H1 (cell line): ENCODE results near the gene RGS8. TPM values are rescaled to one million over a fixed set of nuclear protein-coding genes. Genes with fewer than 3 reads are reported as not detected.

Source experiments
- BCL11A ChIP-seq, 2 experiments: IDR thresholded peaks; one replicate each; pipeline ENCODE4 v1.6.1; 2011; ENCODE audit warnings: low read depth in 2 of 2, low read length in 2 of 2, mild to moderate bottlenecking in 2 of 2
- CHD1 ChIP-seq: IDR thresholded peaks from 2 replicates; pipeline ENCODE4 v1.6.1; 2012; ENCODE audit warnings: low read depth, low read length, improper control_type of control experiment
- FOSL1 ChIP-seq: IDR thresholded peaks from 2 replicates; pipeline ENCODE4 v1.6.1; 2011; ENCODE audit warnings: mild to moderate bottlenecking, low read depth, low read length, moderate library complexity; ENCODE audit not compliant: insufficient read depth
- KDM4A ChIP-seq: IDR thresholded peaks from one replicate; pipeline ENCODE4 v1.7.1; 2012; ENCODE audit warnings: low read depth, mild to moderate bottlenecking, moderate library complexity, low read length, inconsistent platforms; ENCODE audit not compliant: severe bottlenecking
- NRF1 ChIP-seq: IDR thresholded peaks from 2 replicates; pipeline ENCODE4 v1.6.1; 2011; ENCODE audit warnings: mild to moderate bottlenecking, low read depth, low read length, improper control_type of control experiment
- POLR2A ChIP-seq, 2 experiments: IDR thresholded peaks; 1 replicate in 1 of 2; 2 replicates in 1 of 2; pipeline ENCODE4 v1.6.1; 2011; ENCODE audit warnings: low read depth in 2 of 2, low read length in 2 of 2, mild to moderate bottlenecking in 2 of 2; ENCODE audit errors: control extremely low read depth in 1 of 2
- SIN3A ChIP-seq, 2 experiments: IDR thresholded peaks in 1 of 2; conservative IDR thresholded peaks in 1 of 2; 2 replicates each; pipeline ENCODE4 v1.6.1; 2011 to 2012; ENCODE audit warnings: low read length in 2 of 2, improper control_type of control experiment in 1 of 2, low read depth in 1 of 2, mild to moderate bottlenecking in 1 of 2
- SP2 ChIP-seq: IDR thresholded peaks from 2 replicates; pipeline ENCODE4 v1.6.1; 2012; ENCODE audit warnings: mild to moderate bottlenecking, low read length, inconsistent platforms
- SP4 ChIP-seq: IDR thresholded peaks from 2 replicates; pipeline ENCODE4 v1.6.1; 2012; ENCODE audit warnings: low read length, inconsistent platforms
- TCF12 ChIP-seq: IDR thresholded peaks from 2 replicates; pipeline ENCODE4 v1.6.1; 2011; ENCODE audit warnings: low read depth, mild to moderate bottlenecking, low read length
- polyA plus RNA-seq, 7 experiments: library from polyadenylated mRNA; depleted of rRNA in 3 of 7; stranded (reverse) in 5 of 7; unstranded in 2 of 7; fragments of >200 nt in 5 of 7; fragments of 200-250 nt in 2 of 7; gene quantifications; 1 replicate in 5 of 7; 2 replicates in 1 of 7; 4 replicates in 1 of 7; pipeline versions ENCODE4 v1.2.1 to v1.2.3, GENCODE V29; 2011 to 2013; ENCODE audit warnings: missing spikeins in 2 of 7, mixed read lengths in 2 of 7
- total RNA-seq: library from RNA; stranded (reverse); fragmentation: NEBNext Ultra II Directional; extraction: Animal tissue kit (Norgen Biotek cat#: 25700); gene quantifications from 2 replicates; pipeline ENCODE4 v1.2.1, GENCODE V29; 2021
- TF ChIP-seq, protein P1 (sequence below): fragments of 300-600 bp; sonication (generic); IDR thresholded peaks from 2 replicates; pipeline ENCODE4 v1.7.1; 2012; ENCODE audit warnings: low read length, moderate library complexity, mild to moderate bottlenecking, inconsistent platforms; ENCODE audit not compliant: insufficient replicate concordance
- TF ChIP-seq, protein P2 (sequence below): IDR thresholded peaks from 2 replicates; pipeline ENCODE4 v1.6.1; 2011; ENCODE audit warnings: low read depth, mild to moderate bottlenecking, low read length; ENCODE audit not compliant: insufficient read depth

RGS8 gene
- total and polyA plus RNA-seq, 2 of the 8 experiments (the other 6 are each of a cell fraction or from before 2014, with no cell fraction given) = 0.13 to 0.23 TPM

DNA sequence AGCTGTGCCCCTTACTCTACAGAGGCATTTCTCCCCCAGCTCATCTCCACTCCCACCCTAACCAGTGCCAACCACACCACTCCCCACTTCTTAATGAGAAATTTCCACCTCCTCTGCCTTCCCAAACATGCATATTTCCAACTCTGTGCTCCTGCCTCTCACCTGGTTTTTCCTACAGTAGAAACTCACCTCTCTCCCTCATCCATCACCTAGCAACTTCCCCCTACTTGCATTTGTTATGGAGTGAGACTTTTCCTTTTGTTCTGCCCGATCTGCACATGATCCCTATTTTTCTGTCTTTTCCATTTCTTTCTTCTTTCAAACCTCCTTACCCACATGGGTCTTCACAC, 11.9 kb downstream of the RGS8 start (continued):
- TF ChIP-seq, protein P1, sequence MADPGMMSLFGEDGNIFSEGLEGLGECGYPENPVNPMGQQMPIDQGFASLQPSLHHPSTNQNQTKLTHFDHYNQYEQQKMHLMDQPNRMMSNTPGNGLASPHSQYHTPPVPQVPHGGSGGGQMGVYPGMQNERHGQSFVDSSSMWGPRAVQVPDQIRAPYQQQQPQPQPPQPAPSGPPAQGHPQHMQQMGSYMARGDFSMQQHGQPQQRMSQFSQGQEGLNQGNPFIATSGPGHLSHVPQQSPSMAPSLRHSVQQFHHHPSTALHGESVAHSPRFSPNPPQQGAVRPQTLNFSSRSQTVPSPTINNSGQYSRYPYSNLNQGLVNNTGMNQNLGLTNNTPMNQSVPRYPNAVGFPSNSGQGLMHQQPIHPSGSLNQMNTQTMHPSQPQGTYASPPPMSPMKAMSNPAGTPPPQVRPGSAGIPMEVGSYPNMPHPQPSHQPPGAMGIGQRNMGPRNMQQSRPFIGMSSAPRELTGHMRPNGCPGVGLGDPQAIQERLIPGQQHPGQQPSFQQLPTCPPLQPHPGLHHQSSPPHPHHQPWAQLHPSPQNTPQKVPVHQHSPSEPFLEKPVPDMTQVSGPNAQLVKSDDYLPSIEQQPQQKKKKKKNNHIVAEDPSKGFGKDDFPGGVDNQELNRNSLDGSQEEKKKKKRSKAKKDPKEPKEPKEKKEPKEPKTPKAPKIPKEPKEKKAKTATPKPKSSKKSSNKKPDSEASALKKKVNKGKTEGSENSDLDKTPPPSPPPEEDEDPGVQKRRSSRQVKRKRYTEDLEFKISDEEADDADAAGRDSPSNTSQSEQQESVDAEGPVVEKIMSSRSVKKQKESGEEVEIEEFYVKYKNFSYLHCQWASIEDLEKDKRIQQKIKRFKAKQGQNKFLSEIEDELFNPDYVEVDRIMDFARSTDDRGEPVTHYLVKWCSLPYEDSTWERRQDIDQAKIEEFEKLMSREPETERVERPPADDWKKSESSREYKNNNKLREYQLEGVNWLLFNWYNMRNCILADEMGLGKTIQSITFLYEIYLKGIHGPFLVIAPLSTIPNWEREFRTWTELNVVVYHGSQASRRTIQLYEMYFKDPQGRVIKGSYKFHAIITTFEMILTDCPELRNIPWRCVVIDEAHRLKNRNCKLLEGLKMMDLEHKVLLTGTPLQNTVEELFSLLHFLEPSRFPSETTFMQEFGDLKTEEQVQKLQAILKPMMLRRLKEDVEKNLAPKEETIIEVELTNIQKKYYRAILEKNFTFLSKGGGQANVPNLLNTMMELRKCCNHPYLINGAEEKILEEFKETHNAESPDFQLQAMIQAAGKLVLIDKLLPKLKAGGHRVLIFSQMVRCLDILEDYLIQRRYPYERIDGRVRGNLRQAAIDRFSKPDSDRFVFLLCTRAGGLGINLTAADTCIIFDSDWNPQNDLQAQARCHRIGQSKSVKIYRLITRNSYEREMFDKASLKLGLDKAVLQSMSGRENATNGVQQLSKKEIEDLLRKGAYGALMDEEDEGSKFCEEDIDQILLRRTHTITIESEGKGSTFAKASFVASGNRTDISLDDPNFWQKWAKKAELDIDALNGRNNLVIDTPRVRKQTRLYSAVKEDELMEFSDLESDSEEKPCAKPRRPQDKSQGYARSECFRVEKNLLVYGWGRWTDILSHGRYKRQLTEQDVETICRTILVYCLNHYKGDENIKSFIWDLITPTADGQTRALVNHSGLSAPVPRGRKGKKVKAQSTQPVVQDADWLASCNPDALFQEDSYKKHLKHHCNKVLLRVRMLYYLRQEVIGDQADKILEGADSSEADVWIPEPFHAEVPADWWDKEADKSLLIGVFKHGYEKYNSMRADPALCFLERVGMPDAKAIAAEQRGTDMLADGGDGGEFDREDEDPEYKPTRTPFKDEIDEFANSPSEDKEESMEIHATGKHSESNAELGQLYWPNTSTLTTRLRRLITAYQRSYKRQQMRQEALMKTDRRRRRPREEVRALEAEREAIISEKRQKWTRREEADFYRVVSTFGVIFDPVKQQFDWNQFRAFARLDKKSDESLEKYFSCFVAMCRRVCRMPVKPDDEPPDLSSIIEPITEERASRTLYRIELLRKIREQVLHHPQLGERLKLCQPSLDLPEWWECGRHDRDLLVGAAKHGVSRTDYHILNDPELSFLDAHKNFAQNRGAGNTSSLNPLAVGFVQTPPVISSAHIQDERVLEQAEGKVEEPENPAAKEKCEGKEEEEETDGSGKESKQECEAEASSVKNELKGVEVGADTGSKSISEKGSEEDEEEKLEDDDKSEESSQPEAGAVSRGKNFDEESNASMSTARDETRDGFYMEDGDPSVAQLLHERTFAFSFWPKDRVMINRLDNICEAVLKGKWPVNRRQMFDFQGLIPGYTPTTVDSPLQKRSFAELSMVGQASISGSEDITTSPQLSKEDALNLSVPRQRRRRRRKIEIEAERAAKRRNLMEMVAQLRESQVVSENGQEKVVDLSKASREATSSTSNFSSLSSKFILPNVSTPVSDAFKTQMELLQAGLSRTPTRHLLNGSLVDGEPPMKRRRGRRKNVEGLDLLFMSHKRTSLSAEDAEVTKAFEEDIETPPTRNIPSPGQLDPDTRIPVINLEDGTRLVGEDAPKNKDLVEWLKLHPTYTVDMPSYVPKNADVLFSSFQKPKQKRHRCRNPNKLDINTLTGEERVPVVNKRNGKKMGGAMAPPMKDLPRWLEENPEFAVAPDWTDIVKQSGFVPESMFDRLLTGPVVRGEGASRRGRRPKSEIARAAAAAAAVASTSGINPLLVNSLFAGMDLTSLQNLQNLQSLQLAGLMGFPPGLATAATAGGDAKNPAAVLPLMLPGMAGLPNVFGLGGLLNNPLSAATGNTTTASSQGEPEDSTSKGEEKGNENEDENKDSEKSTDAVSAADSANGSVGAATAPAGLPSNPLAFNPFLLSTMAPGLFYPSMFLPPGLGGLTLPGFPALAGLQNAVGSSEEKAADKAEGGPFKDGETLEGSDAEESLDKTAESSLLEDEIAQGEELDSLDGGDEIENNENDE = no peak
- TF ChIP-seq FOSL1 (no peak), CHD1 (no peak), SIN3A (conservative IDR thresholded peaks at IDR 0.05 in 1 of 2, IDR thresholded peaks at IDR 0.05 in 1 of 2; ENCODE audit: low read depth in 1 of 2, low read length in 2 of 2) (no peak), NRF1 (no peak), KDM4A (no peak), BCL11A (IDR thresholded peaks at IDR 0.05; ENCODE audit: low read depth in 2 of 2, low read length in 2 of 2) (no peak), TCF12 (no peak), SP2 (no peak), POLR2A (IDR thresholded peaks at IDR 0.05; ENCODE audit: control extremely low read depth in 1 of 2, low read depth in 2 of 2, low read length in 2 of 2) (no peak), SP4 (no peak)
- TF ChIP-seq, protein P2, sequence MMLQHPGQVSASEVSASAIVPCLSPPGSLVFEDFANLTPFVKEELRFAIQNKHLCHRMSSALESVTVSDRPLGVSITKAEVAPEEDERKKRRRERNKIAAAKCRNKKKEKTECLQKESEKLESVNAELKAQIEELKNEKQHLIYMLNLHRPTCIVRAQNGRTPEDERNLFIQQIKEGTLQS = no peak
